HCT116 (cell line): ENCODE measurements around the gene EXOC6B. TPM values are rescaled to one million over a fixed set of nuclear protein-coding genes. Genes with fewer than 3 reads are reported as not detected.

ENCODE experiments used
- ATAC-seq: fragments of 200-7000 bp; cut with Tn5 transposase; 2 replicates; pipeline ENCODE4 v1.9.1; 2020; ENCODE audit warnings: mild to moderate bottlenecking, moderate library complexity
- BruUV-seq: library from RNA; stranded (reverse); fragments of 400-500 nt; replicated peaks from 2 replicates; lab custom pipeline; 2021; lab: Mats Ljungman, UMichigan
- CTCF ChIA-PET: fragments of 300-600 bp; sonication (Branson Sonifier 250); formaldehyde crosslinking; loops from one replicate; lab custom pipeline; 2021; ENCODE audit warnings: antibody characterized with exemption; lab: Charles Lee
- POLR2A ChIA-PET: fragments of 300-600, 350-600 bp; sonication (Branson Sonifier 250); formaldehyde crosslinking; loops from one replicate; lab custom pipeline; 2021; ENCODE audit warnings: antibody characterized with exemption; lab: Charles Lee
- RAD21 ChIA-PET, 2 experiments: fragments of 300-600 bp; sonication (Branson Sonifier 250); formaldehyde crosslinking; loops; one replicate each; lab custom pipeline; 2023; ENCODE audit warnings: low total read pairs in 2 of 2; ENCODE audit not compliant: uncharacterized antibody in 2 of 2, unreplicated experiment in 2 of 2, low non-redundant PET in 1 of 2; lab: Charles Lee
- DNase-seq: peaks from one replicate; pipeline ENCODE4 v3.0.0-alpha.2; 2010; ENCODE audit warnings: low read depth, low spot score
- H2AFZ ChIP-seq: fragments of 200-600 bp; shearing (Covaris generic), sonication (generic); 2 replicates; pipeline ENCODE4 v1.6.1; 2017; ENCODE audit warnings: low read depth, mixed run types, mixed read lengths, antibody characterized with exemption, low read length; ENCODE audit not compliant: poor library complexity, severe bottlenecking
- H3K27ac ChIP-seq: 2 replicates; pipeline ENCODE4 v1.5.1; 2012; ENCODE audit warnings: low read depth, low read length
- H3K27me3 ChIP-seq: fragments of 200-600 bp; sonication (generic); 2 replicates; pipeline ENCODE4 v1.6.1; 2016; ENCODE audit warnings: mixed run types, low read length, mixed read lengths; ENCODE audit not compliant: insufficient read depth
- H3K36me3 ChIP-seq, 2 experiments: fragments of 200-500 bp in 1 of 2; fragments of 200-600 bp in 1 of 2; sonication (Bioruptor generic) in 1 of 2; sonication (generic) in 1 of 2; 2 replicates each; pipeline versions ENCODE4 v1.5.1 to v1.6.1; 2014 to 2016; ENCODE audit warnings: low read length in 2 of 2, inconsistent platforms in 1 of 2, mixed read lengths in 1 of 2, mixed run types in 1 of 2; ENCODE audit not compliant: insufficient read depth in 2 of 2, control insufficient read depth in 1 of 2
- H3K4me1 ChIP-seq, 2 experiments: fragments of 200-600 bp in 1 of 2; sonication (generic) in 1 of 2; 2 replicates each; pipeline versions ENCODE4 v1.5.1 to v1.6.1; 2012 to 2017; ENCODE audit warnings: low read length in 2 of 2, inconsistent platforms in 1 of 2, mild to moderate bottlenecking in 1 of 2, mixed read lengths in 1 of 2, mixed run types in 1 of 2, moderate library complexity in 1 of 2; ENCODE audit not compliant: insufficient read depth in 2 of 2, control insufficient read depth in 1 of 2
- H3K4me2 ChIP-seq: fragments of 200-600 bp; sonication (generic); 2 replicates; pipeline ENCODE4 v1.6.1; 2017; ENCODE audit warnings: mixed run types, low read length, mixed read lengths
- H3K4me3 ChIP-seq, 2 experiments: fragments of 200-600 bp in 1 of 2; sonication (generic) in 1 of 2; replicated peaks in 1 of 2; 2 replicates each; pipeline ENCODE4 v1.5.1; 2011 to 2016; ENCODE audit warnings: low read length in 2 of 2, control low read depth in 1 of 2, low read depth in 1 of 2, mild to moderate bottlenecking in 1 of 2, mixed read lengths in 1 of 2, mixed run types in 1 of 2
- H3K79me2 ChIP-seq: fragments of 200-600 bp; sonication (generic); 2 replicates; pipeline ENCODE4 v1.6.1; 2017; ENCODE audit warnings: mild to moderate bottlenecking, mixed run types, low read length, moderate library complexity, mixed read lengths; ENCODE audit not compliant: insufficient read depth
- H3K9ac ChIP-seq: fragments of 200-600 bp; sonication (generic); 2 replicates; pipeline ENCODE4 v1.6.1; 2016; ENCODE audit warnings: low read length, mixed read lengths
- H3K9me2 ChIP-seq: fragments of 200-600 bp; sonication (generic), shearing (Covaris generic); 2 replicates; pipeline ENCODE4 v1.6.1; 2017; ENCODE audit warnings: mixed run types, mild to moderate bottlenecking, moderate library complexity; ENCODE audit not compliant: insufficient read depth
- H3K9me3 ChIP-seq, 2 experiments: fragments of 200-500 bp in 1 of 2; fragments of 200-600 bp in 1 of 2; sonication (Bioruptor generic) in 1 of 2; sonication (generic) in 1 of 2; 2 replicates each; pipeline ENCODE4 v1.6.1; 2014 to 2017; ENCODE audit warnings: low read length in 2 of 2, mixed read lengths in 2 of 2, inconsistent platforms in 1 of 2, low read depth in 1 of 2, mild to moderate bottlenecking in 1 of 2, mixed run types in 1 of 2, moderate library complexity in 1 of 2; ENCODE audit not compliant: control insufficient read depth in 1 of 2, insufficient read depth in 1 of 2
- H4K20me1 ChIP-seq: fragments of 200-600 bp; sonication (generic), shearing (Covaris generic); 2 replicates; pipeline ENCODE4 v1.6.1; 2017; ENCODE audit warnings: mixed run types, mild to moderate bottlenecking, moderate library complexity; ENCODE audit not compliant: insufficient read depth
- CTCF ChIP-seq, 3 experiments: fragments of 200-600 bp in 1 of 3; sonication (generic) in 1 of 3; IDR thresholded peaks in 2 of 3; conservative IDR thresholded peaks in 1 of 3; 2 replicates each; pipeline ENCODE4 v1.5.1; 2012 to 2017; ENCODE audit warnings: low read depth in 2 of 3, low read length in 2 of 3, antibody characterized with exemption in 1 of 3, borderline replicate concordance in 1 of 3, control low read depth in 1 of 3, mild to moderate bottlenecking in 1 of 3, mixed read lengths in 1 of 3, mixed run types in 1 of 3, moderate library complexity in 1 of 3; ENCODE audit not compliant: insufficient read depth in 1 of 3
- ELF1 ChIP-seq: IDR thresholded peaks from 2 replicates; pipeline ENCODE4 v1.6.1; 2012; ENCODE audit warnings: low read depth, borderline replicate concordance
- MAX ChIP-seq: IDR thresholded peaks from 2 replicates; pipeline ENCODE4 v1.6.1; 2012
- POLR2AphosphoS5 ChIP-seq: IDR thresholded peaks from 2 replicates; pipeline ENCODE4 v1.6.1; 2011; ENCODE audit warnings: mild to moderate bottlenecking, low read depth, low read length, moderate library complexity
- RAD21 ChIP-seq: IDR thresholded peaks from 2 replicates; pipeline ENCODE4 v1.6.1; 2012; ENCODE audit warnings: low read depth, mild to moderate bottlenecking
- YY1 ChIP-seq: IDR thresholded peaks from 2 replicates; pipeline ENCODE4 v1.6.1; 2011; ENCODE audit warnings: low read length, low read depth, moderate library complexity, mild to moderate bottlenecking; ENCODE audit not compliant: insufficient replicate concordance; ENCODE audit errors: extremely low read depth
- intact Hi-C: fragments of 100-400 bp; cut with micrococcal nuclease; formaldehyde crosslinking; loops from 2 replicates; pipeline ENCODE4 v1.10.0; 2022
- total RNA-seq: library from RNA; stranded (reverse); gene quantifications from one replicate; pipeline ENCODE4 v1.2.1, GENCODE V29; 2021; ENCODE audit not compliant: unreplicated experiment
- TF ChIP-seq, protein P1 (sequence below): IDR thresholded peaks from 2 replicates; pipeline ENCODE4 v1.6.1; 2011; ENCODE audit warnings: mild to moderate bottlenecking, low read length, moderate library complexity; ENCODE audit not compliant: insufficient replicate concordance; ENCODE audit errors: extremely low read depth

Gene EXOC6B
- total RNA-seq, 1 experiment from 2014 or later = 25.4 TPM

- TF ChIP-seq YY1 = no peak
- no peak for TF ChIP-seq MAX
- TF ChIP-seq RAD21 = no peak
- TF ChIP-seq CTCF (IDR thresholded peaks at IDR 0.05 in 2 of 3, conservative IDR thresholded peaks at IDR 0.05 in 1 of 3; ENCODE audit: borderline replicate concordance in 1 of 3, insufficient read depth in 1 of 3, low read depth in 2 of 3, low read length in 2 of 3) = no peak
- no peak for TF ChIP-seq ELF1
Measured at GRCh38 chr2:72289283-72289682, 536.5 kb downstream of the EXOC6B start (continued).

- H3K36me3 ChIP-seq = no peaks in the 10 kb centered on the region
- H3K4me1 ChIP-seq = peaks cover 0 to 5% of the 10 kb centered on the region in 2 experiments; a peak in 1 of 4 replicates
- RAD21 ChIA-PET = no interaction called here
- H3K4me2 ChIP-seq = peak overlapping the region; percentile 6; the same call in 1 of the 2 replicates
- no peak overlapping the region for H2AFZ ChIP-seq
- no peaks in the 10 kb centered on the region for H3K27me3 ChIP-seq
- DNase-seq = no peak
- H3K9ac ChIP-seq = no peak overlapping the region
- no peak for ATAC-seq
- H3K9me2 ChIP-seq = no peaks in the 10 kb centered on the region
- no peak overlapping the region for H3K27ac ChIP-seq
- intact Hi-C loops = no loop called here
- no peaks in the 10 kb centered on the region for H3K9me3 ChIP-seq
- H4K20me1 ChIP-seq = no peaks in the 10 kb centered on the region
- H3K79me2 ChIP-seq = no peaks in the 10 kb centered on the region
- BruUV-seq = no TSS peak
- POLR2A ChIA-PET = no interaction called here
- CTCF ChIA-PET = no interaction called here
- H3K4me3 ChIP-seq = no peak overlapping the region
- TF ChIP-seq POLR2AphosphoS5 = no peak
- TF ChIP-seq, protein P1, sequence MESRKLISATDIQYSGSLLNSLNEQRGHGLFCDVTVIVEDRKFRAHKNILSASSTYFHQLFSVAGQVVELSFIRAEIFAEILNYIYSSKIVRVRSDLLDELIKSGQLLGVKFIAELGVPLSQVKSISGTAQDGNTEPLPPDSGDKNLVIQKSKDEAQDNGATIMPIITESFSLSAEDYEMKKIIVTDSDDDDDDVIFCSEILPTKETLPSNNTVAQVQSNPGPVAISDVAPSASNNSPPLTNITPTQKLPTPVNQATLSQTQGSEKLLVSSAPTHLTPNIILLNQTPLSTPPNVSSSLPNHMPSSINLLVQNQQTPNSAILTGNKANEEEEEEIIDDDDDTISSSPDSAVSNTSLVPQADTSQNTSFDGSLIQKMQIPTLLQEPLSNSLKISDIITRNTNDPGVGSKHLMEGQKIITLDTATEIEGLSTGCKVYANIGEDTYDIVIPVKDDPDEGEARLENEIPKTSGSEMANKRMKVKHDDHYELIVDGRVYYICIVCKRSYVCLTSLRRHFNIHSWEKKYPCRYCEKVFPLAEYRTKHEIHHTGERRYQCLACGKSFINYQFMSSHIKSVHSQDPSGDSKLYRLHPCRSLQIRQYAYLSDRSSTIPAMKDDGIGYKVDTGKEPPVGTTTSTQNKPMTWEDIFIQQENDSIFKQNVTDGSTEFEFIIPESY = no peak
Measured at GRCh38 chr2:72278046-72278445, 547.8 kb downstream of the EXOC6B start.
